HG03135 (cell line): ENCODE results near the gene PDZD2.

Experiments
- ATAC-seq: cut with Tn5 transposase; IDR thresholded peaks from one replicate; pipeline ENCODE4 v1.9.1; 2021; ENCODE audit warnings: mild to moderate bottlenecking, moderate library complexity; ENCODE audit not compliant: unreplicated experiment

The PDZD2 gene

DNA sequence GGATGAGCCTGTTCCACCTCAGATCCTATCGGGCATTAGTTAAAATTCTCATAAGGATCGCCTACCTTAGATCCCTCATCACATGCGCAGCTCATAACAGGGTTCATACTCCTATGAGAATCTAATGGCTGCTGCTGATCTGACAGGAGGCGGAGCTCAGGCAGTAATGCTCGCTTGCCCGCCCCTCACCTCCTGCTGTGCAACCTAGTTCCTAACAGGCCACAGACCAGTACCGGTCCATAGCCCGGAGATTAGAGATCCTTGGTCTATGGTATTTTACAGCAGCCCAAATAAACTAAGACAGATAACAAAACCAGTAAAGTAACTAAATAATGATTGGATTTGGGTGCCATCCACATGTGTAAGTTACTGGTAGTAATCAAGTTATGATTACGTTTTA, 517.7 kb downstream of the PDZD2 start:
- ATAC-seq = no peak

DNA sequence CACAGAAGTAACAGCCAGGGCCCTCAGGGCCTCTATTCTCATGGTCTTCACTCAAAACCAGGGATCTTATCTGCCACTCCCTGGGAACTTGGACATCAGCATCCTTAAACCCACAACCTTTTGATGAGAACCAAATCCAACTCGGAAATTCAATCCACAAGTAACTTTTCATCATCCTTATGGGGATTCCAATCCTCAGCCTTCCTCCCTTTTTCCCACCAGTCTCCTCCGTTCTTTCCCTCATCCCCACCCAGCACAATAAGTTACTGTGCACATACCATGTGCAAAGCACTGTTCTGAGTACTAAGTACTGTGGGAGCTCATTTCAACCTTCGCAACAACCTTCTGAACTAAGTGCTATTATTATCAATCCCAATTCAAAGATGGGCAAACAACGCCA, 518.1 kb downstream of the PDZD2 start:
- no peak for ATAC-seq

DNA sequence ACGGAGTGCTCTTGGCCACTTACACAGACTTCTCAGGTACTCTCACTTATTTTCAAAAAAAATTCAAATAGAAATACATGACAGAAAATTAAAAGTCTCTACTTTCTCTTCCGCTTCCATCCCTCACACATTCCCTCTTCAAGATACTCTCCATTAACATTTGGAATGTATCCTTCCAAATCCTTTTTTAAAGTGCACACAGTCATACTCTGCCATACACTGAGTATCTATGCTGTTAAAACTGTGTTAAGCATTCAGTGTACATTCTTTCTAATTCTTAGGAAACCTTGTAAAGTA, 519.7 kb downstream of the PDZD2 start:
- ATAC-seq = no peak

DNA sequence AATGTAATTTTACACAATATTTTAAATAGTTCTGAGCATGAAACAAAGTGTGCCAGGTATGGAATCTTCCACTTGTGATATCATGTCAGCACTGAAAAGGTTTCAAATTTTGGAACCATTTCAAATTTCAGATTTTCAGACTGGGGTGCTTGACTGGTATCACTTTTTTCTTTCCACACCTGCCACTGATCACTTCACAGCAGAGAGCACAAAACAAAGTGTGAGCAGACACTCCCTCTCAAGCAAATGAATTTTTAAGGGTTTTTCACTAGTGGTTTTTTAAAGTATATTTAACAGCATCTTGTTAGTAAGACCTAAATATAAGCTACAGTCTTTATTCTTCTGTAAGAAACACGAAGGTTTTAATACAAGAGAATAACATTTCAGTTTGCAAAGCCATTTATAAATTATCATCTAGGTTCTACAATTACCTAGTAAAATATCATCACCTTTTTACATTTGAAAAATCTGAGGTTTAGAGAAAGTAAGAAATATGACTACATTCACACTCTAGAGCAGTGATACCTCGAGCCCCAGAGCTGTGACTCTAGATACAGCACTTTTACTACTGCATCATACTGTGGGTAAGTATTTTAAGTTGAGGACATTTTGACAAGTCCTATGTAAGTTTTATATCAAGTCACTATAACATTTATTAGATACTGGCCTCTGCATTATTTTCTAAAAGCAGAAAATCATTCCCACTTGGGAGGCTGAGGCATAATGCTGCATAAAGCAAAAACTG, 520.6 kb downstream of the PDZD2 start:
- no peak for ATAC-seq

DNA sequence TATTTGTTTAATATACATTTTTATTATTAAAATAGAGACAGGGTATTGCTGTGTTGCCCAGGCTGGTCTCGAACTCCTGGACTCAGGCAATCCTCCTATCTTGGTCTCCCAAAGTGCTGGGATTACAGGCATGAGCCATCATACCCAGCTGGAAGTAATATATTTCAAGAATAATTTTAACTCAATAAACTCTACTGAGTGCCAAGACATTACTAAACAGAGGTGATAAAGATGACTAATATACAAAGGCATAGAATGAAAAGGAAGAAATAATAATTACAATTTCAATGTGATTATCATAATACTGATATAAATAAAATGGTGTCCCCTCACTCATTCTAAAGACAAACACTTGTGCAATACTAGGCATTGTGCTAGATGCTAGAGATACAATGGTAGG, 521.3 kb downstream of the PDZD2 start:
- ATAC-seq = no peak
